ENCODE data around the gene NUP210L.

Gene NUP210L

GRCh38 chr1:154179946-154180687, 25.2 kb upstream of the NUP210L start:
- TF ChIP-seq, protein P1, sequence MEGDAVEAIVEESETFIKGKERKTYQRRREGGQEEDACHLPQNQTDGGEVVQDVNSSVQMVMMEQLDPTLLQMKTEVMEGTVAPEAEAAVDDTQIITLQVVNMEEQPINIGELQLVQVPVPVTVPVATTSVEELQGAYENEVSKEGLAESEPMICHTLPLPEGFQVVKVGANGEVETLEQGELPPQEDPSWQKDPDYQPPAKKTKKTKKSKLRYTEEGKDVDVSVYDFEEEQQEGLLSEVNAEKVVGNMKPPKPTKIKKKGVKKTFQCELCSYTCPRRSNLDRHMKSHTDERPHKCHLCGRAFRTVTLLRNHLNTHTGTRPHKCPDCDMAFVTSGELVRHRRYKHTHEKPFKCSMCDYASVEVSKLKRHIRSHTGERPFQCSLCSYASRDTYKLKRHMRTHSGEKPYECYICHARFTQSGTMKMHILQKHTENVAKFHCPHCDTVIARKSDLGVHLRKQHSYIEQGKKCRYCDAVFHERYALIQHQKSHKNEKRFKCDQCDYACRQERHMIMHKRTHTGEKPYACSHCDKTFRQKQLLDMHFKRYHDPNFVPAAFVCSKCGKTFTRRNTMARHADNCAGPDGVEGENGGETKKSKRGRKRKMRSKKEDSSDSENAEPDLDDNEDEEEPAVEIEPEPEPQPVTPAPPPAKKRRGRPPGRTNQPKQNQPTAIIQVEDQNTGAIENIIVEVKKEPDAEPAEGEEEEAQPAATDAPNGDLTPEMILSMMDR (IDR thresholded peaks at IDR 0.05; ENCODE audit: control insufficient read depth, insufficient read depth, low read depth, low read length, missing control alignments): no peak
- DNase-seq (ENCODE audit: low read depth): no peak
- H3K4me3 ChIP-seq (ENCODE audit: control insufficient read depth, low read depth, low read length): no peak overlapping the region

- DNase-seq (ENCODE audit: low read depth): no peak
- H3K4me3 ChIP-seq (ENCODE audit: control insufficient read depth, low read depth, low read length): no peak overlapping the region
- TF ChIP-seq, protein P1 (IDR thresholded peaks at IDR 0.05; ENCODE audit: control insufficient read depth, insufficient read depth, low read depth, low read length, missing control alignments): no peak
Observed at GRCh38 chr1:154178911-154179811, 24.3 kb upstream of the NUP210L start.

DNA sequence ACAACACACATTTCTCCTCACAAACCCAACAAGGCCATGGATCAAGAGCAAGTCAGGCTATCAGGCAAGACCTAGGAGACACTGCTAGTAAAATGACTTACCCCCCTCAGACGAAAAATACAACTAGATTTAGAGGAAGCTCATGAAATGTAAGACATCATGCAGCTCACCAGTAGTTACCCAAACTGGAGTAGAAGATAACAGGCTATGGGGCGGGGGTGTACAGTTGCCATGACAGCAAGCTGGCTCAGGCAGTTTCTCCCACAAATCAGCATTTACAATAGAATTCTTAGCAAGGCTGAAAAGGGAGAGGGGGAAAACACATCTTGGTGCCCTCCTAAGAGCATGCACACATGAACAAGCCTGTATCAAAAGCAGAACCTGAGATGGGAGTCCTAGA, 23.1 kb upstream of the NUP210L start:
- H3K4me3 ChIP-seq (ENCODE audit: control insufficient read depth, low read depth, low read length): no peak overlapping the region
- no peak for DNase-seq (ENCODE audit: low read depth)
- TF ChIP-seq, protein P1 (IDR thresholded peaks at IDR 0.05; ENCODE audit: control insufficient read depth, insufficient read depth, low read depth, low read length, missing control alignments): no peak

GRCh38 chr1:154176337-154176736, 21.5 kb upstream of the NUP210L start:
- peak; percentile 33 for DNase-seq (ENCODE audit: low read depth)
- H3K4me3 ChIP-seq (ENCODE audit: control insufficient read depth, low read depth, low read length): no peak overlapping the region

GRCh38 chr1:154174654-154175053, 19.8 kb upstream of the NUP210L start:
- no peak for DNase-seq (ENCODE audit: low read depth)
- TF ChIP-seq, protein P1 (IDR thresholded peaks at IDR 0.05; ENCODE audit: control insufficient read depth, insufficient read depth, low read depth, low read length, missing control alignments): no peak
- H3K4me3 ChIP-seq (ENCODE audit: control insufficient read depth, low read depth, low read length): no peak overlapping the region

More at GRCh38 chr1:154176337-154176736, 21.5 kb upstream of the NUP210L start:
- TF ChIP-seq, protein P1 (IDR thresholded peaks at IDR 0.05; ENCODE audit: control insufficient read depth, insufficient read depth, low read depth, low read length, missing control alignments): no peak

DNA sequence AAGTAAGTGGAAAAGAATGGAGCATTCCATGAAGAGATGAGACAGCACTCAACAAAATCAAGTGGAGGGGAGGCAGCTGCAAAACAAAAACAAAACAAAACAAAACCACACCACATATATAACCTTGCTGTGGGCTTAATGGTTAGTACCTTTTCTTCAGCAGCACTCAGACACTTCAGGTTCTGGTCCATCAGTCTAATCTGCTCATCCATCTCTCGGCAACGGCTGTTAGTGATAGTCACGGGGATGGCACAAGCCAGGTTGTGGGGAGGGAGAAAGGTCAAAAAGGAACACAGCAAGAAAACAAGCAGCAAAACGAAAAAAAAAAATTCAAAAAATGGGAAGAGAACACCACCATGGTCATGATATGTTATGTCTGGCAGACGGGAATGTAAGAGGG, 17.0 kb upstream of the NUP210L start:
- TF ChIP-seq, protein P1 (IDR thresholded peaks at IDR 0.05; ENCODE audit: control insufficient read depth, insufficient read depth, low read depth, low read length, missing control alignments): no peak

More for the DNA sequence above, 17.0 kb upstream of the NUP210L start:
- H3K4me3 ChIP-seq (ENCODE audit: control insufficient read depth, low read depth, low read length): no peak overlapping the region
- DNase-seq (ENCODE audit: low read depth): no peak

Measured in AG09309 (cell line).